Islet of Langerhans (tissue), 1 donor: ENCODE results near the gene CLCN7.
"Not testable (repeated sequence)": the region's sequence is repeated elsewhere in the genome, so short reads cannot be mapped to it uniquely, and the experiment has no call there.

Experiments
- FAIRE-seq: peaks from one replicate; lab custom pipeline; 2011; peaks lifted over from hg19 to GRCh38; lab: Jason Lieb, UNC

The CLCN7 gene

DNA sequence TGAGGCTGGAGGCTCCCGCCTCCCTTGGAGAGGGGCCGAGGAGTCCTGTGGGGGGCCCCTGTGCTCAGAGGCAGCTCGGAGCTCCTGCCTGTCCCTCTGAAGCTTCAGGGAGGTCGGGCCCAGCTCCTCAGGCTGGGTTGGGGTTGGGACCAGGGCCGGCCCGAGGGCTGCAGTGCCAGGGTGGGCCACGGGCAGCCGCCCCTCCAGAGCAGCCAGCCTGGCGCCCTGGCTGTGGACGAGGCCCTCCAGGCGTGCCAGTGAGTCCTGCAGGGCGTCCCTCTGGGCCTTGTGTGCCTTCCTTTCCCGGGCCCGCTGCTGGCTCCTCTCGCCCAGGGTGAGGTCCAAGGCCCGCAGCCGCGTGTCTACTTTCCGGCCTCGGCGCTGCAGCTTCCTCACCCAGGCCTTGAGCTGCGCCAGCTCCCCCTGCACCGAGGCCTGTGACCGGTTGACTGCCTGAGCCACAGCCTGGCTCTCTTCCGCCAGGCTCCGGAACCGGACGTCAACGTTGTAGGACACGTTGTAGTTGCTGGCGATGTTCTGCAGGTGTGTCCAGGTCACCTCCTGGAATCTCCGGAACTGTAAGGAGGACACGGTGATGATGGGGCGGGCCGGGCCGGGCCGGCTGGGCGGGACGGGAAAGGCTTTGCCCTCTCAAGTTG is 12.7 kb upstream of the CLCN7 start:
- FAIRE-seq = no peak

DNA sequence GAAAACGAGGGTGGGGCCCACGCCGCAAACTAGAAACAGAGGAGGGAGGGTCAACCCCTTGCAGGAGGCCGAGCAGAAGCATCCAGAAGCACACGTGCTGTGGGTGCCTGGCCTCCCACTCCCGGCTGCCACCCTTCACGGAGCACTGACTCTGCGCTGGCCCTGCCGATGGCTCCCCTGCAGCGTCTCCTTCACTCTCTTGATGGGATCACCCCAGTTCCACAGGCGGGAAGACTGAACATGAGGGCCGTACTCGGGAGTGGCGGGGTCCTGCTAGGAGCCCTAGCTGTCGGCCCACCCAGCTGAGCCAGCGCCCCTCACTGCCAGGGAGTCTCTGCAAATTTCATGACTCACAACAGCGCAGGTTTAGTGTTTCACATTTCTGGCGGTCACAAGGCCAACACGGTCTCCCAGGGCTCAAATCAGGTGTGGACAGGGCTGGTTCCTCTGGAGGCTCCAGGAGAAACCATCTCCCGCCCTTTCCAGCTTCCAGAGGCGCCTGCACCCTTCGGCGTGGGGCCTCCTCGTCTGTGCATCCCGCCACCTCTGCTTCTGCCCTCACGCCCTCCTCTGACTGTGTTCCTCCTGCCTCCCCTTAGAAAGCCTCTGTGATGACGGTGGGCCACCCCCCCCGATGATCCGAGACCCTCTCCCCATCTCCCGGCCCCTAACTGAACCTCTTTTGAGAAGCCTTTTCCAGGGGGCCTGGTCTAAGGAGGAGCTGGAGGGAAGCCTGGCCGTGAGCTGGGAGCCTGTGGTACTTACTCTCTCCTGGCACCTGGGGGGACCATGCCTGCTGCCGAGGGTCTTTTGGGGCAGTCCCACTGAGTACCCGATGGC is 11.9 kb upstream of the CLCN7 start:
- no peak for FAIRE-seq

DNA sequence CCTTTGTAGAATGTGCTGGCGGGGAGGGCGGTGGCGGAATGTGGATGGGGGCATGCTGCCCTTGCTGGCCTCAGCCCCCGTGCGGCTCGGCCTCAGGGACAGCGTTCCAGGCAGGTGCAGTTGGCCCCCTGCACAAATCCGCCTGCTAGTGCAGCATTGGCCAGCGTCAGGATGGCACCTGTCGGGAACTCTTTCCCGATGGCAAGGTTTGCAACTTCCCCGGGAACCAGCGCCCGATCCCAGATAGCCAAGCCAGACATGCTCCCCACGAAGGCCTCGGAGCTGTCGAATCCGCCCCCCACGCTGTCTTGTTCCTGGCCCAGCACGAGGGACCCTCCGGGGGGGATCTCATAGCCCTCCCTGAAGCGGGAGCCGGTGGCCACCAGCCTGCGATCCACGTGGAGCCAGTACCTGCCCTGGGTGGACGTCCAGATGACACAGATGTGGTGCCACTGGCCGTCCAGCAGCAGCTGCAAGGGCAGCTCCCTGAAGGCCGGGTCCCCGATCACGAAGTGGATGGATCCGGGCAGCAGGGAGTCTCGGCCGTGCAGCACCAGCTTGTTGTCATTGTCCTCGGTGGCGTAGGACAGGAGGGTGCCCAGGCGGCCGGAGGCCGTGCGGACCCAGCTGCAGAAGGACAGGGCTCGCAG is 11.1 kb upstream of the CLCN7 start:
- FAIRE-seq = no peak

DNA sequence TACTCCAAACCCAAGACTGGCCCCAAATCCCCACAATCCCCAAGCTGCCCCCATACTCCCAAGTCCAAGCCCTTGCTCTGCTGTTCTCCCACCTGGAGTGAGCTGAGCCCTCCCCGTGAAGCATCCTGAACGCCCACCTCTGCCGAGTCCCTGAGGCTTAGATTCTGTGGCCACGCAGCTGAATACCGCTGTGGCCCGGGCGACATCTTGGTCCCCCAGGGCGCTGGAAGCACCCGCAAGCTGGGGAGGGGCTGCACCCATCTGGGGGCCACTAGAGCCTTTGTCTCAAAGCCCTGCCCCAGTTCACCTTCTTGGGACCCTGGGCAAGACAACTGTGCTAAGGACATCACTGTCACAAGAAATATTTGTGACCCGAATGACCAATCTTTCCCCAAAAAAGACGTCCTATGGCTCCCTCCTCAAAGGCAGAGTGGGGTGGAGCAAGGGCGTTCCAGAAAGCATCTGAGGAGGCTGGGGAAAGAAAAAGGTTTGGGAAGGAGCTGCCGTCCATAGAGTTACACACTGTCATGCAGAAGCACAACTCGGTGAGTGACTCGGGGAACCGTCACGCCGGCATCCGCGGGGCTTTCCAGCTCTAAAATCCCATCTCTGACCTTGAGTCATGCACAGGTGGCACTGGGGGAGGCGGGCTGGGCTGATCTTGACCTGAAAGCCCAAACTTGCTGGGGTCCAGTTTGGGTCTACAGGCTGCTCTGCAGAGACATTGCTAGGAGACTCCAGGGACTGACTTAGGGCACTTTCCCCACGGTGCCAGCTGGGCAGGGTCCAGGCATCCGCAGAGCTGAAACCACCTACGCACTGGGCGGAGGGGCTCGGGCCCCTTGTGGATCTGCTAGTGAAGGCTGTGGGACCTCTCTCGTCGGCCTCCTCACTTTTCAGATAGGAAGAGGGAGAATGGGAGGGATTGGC is 7.3 kb upstream of the CLCN7 start:
- FAIRE-seq = no peak

DNA sequence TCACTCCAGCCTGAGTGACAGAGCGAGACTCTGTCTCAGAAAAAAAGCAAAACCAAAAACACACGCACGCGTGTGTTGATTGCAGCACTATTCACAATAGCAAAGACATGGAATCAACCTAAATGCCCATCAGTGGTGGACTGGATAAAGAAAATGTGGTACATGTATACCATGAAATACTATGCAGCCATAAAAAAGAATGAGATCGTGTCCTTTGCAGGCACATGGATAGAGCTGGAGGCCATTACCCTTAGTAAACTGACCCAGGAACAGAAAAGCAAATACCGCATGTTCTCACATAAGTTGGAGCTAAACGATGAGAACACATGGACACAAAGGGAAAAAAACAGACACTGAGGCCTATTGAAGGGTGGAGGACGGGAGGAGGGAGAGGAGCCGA is 4.1 kb upstream of the CLCN7 start:
- FAIRE-seq = not testable (repeated sequence)

DNA sequence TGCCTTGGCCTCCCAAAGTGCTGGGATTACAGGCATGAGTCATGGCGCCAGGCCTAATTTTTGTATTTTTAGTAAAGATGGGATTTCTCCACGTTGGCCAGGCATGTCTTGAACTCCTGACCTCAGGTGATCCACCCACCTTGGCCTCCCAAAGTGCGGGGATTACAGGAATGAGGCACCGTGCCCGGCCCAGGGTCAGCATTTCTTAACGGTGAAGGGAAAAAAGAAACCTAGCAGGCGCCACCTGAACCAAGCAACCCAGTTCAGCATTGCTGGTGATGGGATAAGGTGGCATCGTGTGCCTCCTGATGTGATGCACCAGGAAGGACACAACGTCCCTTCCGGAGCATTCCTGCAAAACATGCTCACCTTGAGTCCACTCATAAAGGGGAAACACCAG is 2.2 kb upstream of the CLCN7 start:
- FAIRE-seq = no peak

DNA sequence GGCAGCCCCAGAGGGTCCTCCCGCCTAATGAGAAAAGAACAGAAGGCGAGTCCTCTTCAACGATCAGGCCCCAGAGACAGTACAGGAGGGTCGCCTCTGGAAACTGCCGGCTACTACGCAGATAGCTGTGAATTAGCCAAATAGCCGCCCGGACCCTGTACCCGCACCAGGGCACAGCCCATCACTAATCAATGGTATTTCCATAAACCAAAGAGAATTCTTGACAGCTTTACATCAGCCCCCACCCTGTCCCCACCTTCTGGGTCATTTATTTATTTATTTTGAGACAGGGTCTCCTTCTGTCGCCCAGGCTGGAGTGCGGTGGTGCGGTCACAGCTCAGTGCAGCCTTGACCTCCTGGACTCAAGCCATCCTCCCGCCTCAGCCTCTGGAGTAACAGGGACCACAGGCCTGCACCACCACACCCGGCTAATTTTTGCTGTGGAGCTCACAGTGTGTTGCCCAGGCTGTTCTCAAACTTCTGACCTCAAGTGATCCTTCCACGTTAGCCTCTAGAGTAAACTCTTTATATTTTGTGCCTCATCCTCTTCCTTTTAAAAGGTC is 805 bp upstream of the CLCN7 start:
- FAIRE-seq = no peak

DNA sequence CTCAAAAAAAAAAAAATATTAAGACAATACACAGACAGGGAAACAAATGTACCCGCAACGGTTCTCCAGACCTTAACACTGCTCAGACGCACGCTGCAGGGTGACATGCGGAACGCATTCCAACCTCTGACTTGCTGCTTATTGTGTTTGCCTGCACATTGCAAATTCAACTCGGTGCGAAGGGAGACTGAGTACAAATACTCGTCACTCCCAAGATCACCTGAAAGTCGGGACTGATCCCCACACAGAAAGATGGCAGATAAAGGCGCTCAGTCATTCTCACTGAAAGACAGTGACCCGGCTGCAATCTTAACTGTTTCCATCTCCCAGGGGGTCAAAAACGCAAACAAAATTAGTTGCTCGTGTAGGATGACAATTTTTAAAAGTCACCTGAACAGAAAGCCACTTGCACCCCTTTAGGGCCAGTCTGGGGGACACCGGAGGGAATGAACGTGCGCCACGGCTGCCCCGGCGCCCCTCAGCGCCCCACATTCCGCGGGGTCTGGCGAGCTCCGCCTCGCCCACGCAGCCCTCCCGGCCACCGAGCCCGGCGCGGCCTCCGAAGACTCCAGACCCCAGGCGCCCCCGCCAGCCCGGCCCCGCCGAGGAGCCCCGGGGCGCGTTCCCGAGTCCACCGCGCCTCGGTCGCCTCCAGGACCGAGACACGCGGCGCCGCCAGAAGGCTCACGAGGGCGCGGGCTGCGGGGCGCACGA is 589 bp downstream of the CLCN7 start:
- FAIRE-seq = no peak

DNA sequence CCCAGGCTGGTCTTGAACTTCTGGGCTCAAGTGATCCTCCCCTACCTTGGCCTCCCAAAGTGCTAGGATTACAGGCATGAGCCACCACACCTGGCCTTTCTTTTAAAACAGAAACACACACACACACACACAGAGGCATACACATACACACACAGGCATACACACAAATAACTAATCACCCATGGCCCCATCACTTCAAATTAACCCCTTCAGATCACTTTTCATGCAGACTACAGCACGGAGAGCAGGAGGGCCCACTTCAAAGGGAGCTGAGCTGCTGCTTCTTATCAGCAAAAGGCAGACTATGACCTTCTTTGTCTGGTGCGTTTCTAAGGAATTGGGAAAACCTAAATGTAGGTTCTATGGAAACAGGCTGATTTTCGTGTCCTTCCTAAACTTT is 1.9 kb downstream of the CLCN7 start:
- no peak for FAIRE-seq

DNA sequence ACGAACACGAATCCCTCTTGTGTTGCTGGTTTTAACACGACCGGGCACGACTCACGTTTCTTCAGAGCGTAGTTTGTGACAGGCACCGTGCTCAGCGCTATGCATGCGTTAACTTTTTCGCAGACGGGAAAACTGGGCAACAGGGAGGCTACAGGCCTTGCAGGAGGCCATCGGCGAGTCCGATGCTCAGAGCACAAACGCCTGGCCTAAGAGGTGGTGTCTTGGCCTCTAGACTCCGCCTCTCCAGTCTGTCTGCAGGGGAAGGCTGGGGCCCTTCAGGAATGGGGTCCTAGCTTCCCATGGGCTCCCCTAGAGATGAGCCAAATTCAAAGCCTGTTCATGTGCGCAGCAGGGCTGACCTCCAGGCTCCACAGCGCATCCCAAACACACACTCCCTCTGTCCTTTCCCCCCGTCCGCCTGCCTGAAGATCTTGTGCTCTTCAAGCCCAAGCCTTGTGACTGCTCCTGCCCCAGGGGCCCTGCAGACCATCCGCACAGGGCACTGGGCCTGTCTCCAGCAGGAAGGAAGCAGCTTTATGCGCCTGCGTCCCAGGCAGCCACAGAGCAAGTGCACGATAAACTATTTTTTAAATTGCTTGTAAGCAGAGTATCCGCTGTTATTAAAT is 3.1 kb downstream of the CLCN7 start:
- FAIRE-seq = no peak

DNA sequence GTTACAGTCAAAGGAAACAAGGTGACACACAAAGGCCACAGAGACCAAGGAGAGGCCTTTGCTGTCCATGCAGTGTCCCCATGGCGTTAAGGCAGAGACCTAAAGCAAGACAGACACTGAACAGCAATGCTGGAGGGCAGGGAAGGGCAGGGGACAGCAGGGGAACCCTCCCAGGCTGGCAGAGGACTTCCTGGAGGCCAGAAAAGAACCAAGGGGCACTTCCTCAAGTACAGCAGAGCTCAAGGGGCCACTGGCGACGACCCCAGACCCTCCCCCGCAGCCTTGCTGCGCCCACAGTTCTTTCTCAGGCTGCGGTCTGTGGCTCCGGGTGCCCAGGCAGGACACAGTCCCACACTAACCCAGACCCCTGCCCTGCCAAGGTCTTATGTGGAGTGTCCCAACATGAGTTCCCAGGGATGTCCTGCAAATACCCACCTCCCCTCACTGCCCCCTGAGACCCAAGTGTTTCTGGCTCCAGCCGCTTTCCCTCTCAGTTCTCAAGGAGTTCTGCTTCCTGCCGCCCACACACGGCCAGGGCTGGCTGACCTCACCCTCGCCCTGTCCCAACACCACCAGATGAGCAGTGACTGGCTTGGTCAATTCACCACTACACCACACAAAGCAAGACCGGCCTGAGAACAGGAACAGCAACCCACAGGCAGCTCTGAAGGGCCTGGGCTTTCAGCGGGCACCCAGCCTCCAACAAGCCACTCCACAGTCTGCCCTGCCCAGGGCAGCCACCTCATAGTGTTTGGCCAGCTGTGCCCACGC is 4.2 kb downstream of the CLCN7 start:
- no peak for FAIRE-seq

DNA sequence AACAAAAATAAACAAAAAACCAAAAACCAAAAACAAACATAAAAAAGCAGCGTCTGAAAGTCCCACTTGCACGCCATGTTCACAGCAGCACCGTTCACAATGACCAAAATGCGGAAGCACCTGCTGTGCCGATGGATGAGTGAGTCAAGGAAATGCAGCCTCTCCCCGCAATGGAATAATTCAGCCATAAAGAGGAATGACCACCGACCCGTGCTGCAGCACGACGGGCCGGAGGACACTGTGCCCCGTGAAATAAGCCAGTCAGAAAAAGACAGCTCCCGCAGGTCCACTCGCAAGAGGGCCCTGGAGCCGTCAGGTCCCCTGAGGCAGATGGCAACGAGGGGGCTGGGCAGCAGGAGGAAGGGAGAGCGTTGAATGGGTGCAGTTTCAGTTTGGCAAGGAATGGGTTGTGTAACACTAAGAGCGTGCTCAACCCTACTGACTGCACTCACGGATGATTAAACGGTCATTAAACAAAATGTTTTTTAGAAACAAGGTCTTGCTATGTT is 5.1 kb downstream of the CLCN7 start:
- FAIRE-seq = no peak

DNA sequence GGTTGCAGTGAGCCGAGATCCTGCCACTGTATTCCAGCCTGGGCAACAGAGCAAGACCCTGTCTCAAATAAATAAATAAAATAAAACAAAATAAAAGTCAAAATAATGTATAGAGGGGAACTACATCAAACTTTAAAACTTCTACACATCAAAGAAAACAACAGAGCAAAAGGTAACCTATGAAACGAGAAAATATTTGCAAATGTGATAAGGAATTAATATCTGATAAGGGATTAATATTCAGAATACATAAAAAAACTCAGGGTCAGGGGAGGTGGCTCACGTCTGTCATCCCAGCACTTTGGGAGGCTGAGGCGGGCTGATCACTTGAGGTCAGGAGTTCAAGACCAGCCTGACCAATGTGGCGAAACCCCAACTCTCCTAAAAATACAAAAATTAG is 5.7 kb downstream of the CLCN7 start:
- not testable (repeated sequence) for FAIRE-seq

DNA sequence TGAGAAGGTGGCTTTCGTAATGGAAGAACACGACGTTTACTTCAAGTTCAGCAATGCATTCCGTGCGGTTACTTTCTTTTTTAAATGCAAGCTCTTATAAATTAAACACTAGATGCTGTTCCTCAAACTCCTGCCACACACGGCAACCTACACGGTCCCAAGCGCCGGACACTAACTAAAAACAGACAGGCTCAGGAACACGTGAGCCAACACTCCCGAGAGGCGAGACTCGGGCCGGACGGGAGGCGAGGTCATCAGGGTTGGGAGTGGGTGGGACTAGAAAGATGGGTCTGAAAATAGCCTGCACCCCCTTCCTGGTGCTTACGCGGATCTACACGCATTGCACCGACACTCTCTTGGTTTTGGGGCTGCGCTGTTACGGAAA is 6.4 kb downstream of the CLCN7 start:
- no peak for FAIRE-seq

DNA sequence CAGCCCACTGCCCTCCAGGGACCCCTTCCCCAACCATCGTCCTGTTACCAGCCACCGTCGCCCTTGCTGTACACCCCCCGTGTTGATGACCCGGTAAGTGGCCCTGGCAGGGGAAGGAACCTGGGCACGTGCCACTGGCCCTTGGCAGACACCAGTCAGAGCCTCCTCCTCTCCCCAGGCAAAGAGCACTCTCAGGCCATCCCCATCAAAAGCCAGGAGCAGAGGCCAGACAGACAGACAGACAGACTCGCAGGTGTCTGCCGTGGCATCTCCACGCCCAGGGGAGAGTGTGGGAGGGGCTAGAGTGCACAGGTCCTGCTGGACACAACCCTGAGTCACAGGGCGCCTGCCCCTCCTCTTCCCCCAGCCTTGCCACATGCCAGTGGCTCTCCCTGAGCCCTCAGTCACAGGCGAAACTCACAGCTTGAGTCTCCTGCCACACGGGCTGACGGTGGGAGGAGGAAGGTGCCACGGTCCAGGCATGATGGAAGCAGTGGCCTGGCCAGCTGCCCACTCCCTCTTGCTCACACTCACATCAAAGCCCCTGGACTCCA is 7.8 kb downstream of the CLCN7 start:
- no peak for FAIRE-seq

DNA sequence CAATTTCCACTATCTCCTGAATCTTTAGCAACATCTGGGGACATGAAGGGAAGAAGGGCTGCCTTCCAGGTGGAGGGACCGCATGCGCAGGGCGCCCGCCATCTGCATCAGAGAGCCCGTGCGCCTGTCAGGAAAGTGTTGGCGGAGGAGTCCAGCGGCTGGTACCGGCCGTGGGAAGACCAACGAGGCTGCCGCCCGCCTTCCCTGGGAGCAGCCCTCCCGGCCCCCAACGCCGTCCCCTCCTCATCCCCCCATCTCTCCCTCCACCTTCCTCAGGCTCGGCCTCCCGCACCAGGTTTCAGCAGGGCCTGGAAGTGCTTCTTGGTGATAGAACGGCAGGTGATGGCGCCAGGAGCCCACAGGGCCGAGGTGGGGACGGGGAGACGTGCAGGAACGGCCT is 8.8 kb downstream of the CLCN7 start:
- FAIRE-seq = no peak

DNA sequence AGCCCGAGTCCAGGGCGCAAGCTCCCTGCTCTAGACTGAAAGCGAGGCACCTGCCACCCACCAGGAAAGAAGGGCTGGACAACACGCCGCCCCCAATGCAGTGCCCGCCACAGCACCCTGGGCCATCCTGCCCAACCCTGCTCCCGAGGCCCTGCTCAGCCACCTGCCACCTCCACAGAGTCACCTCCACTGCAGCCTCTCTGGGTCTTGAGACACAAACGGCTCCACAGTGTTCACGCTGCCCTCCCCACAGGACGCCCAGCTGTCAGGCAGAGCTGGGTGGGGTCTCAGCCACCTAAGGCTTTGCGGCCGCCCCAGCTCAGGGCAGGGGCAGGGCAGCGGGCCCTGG is 9.3 kb downstream of the CLCN7 start:
- FAIRE-seq = no peak

DNA sequence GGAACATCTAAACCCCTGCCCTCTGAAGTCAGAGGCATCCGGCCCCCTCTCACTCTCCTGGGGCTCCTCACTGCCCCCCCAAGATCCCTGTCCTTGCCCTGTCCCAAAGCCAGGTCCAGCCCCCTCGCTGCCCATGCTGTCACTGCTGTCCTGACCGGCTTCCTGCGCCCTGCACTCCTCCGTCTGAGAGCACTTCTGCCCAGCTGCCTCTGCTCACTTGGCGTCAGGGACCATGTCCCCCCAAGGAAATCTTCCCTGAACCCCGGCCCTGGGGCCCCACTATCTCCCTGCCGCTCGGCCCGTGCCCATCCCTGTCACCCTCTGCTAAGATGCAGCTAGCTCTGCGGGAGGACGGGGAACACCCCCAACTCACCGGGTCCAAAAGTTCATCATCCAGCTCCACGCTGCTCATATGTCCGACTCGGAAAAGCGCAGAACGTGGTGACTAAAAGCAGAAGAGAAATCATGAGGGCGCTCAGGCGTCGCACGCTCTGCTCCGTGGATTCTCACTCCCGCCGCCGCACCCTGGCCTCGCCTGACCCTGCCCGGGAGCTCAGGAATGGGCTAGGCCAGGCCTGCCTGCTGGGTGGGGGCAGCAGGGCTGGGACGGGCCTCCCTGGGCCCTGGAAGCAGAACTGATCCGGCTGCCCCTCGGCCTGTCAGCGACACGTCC is 9.8 kb downstream of the CLCN7 start:
- FAIRE-seq = no peak
